ENCODE data around the gene SETBP1.

Gene SETBP1

GRCh38 chr18:44730803-44731529, 50.3 kb downstream of the SETBP1 start:
- DNase-seq (ENCODE audit: insufficient read length, low spot score) = no peak
- FAIRE-seq = no peak

DNA sequence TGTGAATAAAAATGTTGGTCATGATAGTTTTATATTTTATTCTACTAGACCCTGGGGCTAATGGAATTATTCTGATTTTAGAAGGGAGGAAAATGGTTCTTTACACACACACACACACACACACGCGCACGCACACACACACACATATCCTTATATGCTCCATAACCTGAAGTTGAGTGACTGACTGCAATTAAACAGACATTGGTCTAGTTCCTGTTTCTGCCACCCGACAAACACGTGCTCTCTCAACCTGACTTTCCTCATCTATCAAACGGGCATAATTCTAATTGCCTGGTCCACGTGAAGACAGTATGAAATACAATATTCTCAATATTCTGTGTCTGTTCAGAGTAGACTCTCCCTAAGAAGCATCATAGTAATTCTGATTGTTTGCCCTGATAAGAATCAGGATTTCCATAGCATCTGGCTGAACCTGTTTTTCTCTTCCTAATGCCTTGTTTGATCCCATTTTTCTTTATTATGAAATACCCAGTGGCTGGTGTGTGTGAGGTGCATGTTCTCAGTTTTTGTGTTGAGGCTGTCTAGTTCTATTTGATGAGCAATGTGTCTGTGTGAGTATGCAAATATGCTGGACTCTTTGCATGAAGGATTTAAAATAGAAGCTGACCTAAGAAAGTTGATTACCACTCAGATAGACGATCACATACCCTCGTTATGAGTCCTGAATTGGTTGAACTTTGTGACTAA, 51.0 kb downstream of the SETBP1 start:
- DNase-seq (ENCODE audit: insufficient read length, low spot score) = no peak
- peak; percentile 86 for FAIRE-seq

DNA sequence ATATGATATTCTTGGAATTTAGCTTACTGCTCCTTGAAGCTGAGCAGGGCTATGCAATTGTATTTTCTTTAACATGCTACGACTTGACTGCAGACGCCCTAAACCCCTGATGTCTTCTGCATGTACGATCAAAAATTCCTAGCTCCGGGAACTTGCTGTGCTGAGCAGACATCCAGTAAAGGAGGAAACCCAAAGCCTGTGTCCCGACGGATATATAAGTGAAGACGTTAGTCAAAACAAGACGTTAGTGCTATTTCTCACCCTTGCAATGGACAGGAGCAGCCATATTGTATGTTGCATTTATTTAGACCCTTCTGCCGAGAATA, 51.5 kb downstream of the SETBP1 start:
- FAIRE-seq (peak; percentile 42), DNase-seq (ENCODE audit: insufficient read length, low spot score) (no peak)

GRCh38 chr18:44732599-44732998, 51.9 kb downstream of the SETBP1 start:
- DNase-seq (ENCODE audit: insufficient read length, low spot score) = no peak
- FAIRE-seq = no peak

- FAIRE-seq (no peak), DNase-seq (ENCODE audit: insufficient read length, low spot score) (no peak)
These were observed 52.5 kb downstream of the SETBP1 start for GRCh38 chr18:44733069-44733753.

GRCh38 chr18:44733754-44734465, 53.2 kb downstream of the SETBP1 start:
- FAIRE-seq (no peak), DNase-seq (ENCODE audit: insufficient read length, low spot score) (no peak)

DNA sequence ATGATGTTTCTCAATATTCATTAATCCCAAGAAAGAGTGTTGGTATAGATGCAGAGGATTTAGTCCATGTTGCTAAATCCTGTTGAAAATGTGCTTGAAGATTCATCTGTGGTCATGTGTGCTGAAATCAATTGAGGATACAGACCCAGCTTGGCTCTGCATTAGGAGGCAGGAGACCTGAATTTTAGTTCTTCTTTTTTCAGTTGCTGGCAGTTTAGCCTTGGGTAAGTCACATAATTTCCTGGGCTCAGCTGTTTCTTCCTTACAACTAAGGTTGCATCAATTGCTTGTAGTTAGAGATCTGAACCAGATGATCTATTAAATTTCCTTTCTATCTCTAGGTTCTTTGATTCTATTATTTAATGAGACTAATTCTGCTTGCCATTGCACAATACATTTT, 54.4 kb downstream of the SETBP1 start:
- no peak for DNase-seq (ENCODE audit: insufficient read length, low spot score)
- FAIRE-seq = no peak

GRCh38 chr18:44736664-44737380, 56.1 kb downstream of the SETBP1 start:
- no peak for DNase-seq (ENCODE audit: insufficient read length, low spot score)
- no peak for FAIRE-seq

DNA sequence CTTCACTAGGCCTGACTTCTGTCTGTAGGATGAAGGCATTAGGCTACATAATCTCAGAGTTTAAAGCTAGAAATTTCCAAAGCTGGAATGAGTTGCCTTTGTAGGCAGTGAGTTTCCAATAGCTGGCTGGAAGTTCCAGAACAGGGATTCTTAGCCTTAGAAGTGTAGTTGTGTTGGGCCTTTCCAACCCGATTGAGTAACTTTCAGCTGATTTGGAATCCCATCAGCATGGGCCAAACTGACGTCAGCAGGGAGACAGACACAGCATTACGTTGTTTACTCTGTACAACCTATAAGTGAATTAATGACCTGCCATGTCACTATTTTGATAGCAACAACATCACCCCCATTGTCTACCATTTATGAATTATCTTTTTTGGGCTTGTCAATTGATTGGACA, 56.9 kb downstream of the SETBP1 start:
- DNase-seq (ENCODE audit: insufficient read length, low spot score) (no peak), FAIRE-seq (no peak)

- FAIRE-seq (no peak), DNase-seq (ENCODE audit: insufficient read length, low spot score) (no peak)
These were observed 59.3 kb downstream of the SETBP1 start for GRCh38 chr18:44740000-44740399.

- DNase-seq (ENCODE audit: insufficient read length, low spot score) (no peak), FAIRE-seq (no peak)
These were observed 60.4 kb downstream of the SETBP1 start for GRCh38 chr18:44741085-44741484.

DNA sequence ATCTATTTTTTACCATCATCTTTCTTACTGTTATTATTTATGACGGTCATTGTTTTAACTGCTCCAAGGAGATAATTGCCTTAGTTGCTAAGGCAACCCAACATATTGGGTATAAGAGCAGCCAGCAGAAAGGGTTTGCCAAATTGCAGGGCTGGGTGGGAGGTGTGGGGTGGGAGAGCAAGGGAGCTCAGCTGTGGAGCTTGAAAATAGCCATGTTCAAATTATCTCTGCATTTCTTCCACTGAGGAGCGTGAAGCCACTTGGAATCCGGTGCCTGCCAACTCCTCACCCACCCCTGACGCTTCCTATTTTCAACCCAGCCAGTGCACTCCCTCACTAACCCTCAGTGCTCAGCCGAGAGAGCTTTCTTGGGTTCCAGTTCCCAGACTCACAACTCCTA, 60.8 kb downstream of the SETBP1 start:
- no peak for DNase-seq (ENCODE audit: insufficient read length, low spot score)
- FAIRE-seq = no peak

GRCh38 chr18:44742126-44742525, 61.4 kb downstream of the SETBP1 start:
- FAIRE-seq = no peak
- no peak for DNase-seq (ENCODE audit: insufficient read length, low spot score)

DNA sequence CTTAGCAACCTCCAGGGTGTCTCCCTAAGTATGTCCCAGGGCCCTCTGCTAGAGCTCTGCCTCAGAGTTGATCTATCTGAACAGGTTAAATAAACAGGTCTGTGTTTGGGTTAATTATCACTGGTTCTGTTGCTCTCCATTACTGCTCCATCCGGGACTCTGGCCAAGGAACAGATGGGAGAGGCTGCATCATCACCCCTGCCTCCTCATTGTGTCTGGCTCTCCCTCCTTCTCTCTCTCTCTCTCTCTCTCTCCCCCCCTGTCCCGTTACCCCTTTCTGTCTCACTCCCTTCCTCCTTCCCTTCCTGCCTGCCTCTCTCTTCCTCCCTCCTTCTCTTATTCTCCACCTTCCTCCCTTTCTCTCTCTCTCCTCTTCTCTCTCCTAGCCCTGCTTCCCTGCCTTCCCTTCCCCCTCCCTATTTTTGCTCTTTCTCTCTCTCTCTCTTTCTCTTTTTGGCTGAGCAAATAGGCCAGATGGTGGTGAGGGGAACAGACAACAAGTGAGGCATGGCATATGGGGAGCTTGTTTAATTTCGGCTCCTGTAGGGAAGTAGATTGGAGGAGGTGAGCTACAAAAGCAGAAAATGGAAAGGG, 62.1 kb downstream of the SETBP1 start:
- FAIRE-seq (no peak), DNase-seq (ENCODE audit: insufficient read length, low spot score) (no peak)

- no peak for FAIRE-seq
- no peak for DNase-seq (ENCODE audit: insufficient read length, low spot score)
These were observed 62.9 kb downstream of the SETBP1 start for GRCh38 chr18:44743631-44744030.

- no peak for FAIRE-seq
- DNase-seq (ENCODE audit: insufficient read length, low spot score) = no peak
These were observed 63.8 kb downstream of the SETBP1 start for GRCh38 chr18:44744161-44745121.

DNA sequence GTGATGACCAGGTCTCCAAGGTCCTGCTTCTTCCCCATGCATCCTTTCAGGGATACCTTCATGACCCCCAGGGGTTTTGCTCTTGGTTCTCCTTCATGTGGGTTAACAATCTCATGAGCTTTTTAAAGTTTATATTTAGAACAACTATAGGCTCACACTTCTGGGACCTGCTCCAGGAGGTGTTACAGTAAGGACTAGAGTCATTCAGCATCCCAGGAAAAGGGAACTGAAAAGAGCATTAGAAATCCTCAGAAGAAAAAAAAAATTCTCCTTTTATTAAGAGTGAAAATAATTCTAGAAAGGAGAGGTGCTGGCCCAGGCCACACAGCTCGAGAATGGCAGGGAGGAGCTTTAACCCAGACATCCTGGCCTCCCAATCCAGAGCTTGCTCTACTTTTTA, 66.5 kb downstream of the SETBP1 start:
- FAIRE-seq (no peak), DNase-seq (ENCODE audit: insufficient read length, low spot score) (no peak)

DNA sequence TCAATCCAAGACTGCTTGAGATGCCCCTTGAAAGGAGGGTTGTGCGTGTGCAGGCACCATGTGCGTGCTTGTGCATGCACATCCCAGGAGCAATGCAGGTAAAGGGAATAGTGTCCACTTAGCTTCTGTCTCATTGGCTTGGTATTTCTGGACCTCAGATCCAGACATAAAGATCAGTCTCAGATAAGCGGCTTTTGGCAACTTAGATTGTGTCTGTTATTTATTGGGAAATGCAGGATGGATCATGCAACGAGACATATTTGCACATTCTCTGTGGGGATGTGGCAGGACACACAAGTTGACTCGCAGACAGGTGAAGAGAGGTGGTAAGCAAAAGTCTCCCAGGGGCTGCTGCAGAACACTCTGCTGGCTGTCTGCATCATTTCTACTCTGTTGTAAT, 67.9 kb downstream of the SETBP1 start:
- no peak for FAIRE-seq
- no peak for DNase-seq (ENCODE audit: insufficient read length, low spot score)

DNA sequence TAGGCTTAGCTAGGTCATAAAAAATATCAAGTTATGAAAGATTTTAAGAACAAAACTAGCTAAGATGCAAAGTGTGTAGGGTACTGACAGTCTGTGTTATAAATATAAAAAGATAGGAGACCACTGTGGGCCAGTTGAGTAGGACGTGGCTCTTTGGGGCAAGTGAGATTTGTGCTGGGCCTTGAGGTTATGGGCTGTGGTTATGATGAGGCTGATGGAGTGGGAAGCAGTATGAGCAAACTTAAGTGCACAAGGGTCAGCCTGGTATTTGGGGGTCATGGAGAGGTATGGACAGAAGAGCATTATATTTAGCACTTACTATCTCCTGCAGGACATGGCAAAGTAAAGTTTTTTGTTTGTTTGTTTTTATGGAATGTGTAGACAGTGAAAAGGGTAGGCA, 70.1 kb downstream of the SETBP1 start:
- DNase-seq (ENCODE audit: insufficient read length, low spot score) (no peak), FAIRE-seq (peak; percentile 53)

Measured in GM19239 (cell line).